ENCODE data around the gene WNT7B. TPM values are rescaled to one million over a fixed set of nuclear protein-coding genes. Genes with fewer than 3 reads are reported as not detected.

The WNT7B gene
- total and polyA plus RNA-seq, 2 donors (not counting 1 experiment from before 2014, with no cell fraction given): 0.22 to 0.67 TPM

DNA sequence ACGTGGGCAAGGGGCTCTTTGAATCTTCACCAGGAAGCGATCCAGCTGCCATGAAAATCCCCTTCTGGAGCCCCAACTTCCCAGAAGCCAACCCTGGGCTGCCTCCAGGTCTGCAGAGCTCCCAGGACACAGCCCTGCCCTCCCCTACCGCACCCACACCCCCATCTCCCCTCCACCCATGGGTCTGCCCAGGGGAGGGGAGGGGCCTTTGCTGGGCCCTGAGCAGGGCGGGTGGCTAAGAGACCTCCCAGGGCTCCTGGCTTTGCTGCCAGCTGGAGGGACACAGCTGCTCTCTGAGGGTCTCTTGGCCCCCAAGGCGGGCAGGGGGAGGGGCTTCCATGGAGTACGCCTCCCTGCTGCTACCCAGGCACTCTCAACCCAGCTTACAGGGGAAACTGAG lies 64.1 kb downstream of the WNT7B start:
- CTCF ChIA-PET: no interaction called here
- no peaks in the 10 kb centered on the region for H3K36me3 ChIP-seq (replicated peaks in 1 of 2; ENCODE audit: control extremely low read depth in 1 of 2, control insufficient read depth in 1 of 2, extremely low read depth in 1 of 2, insufficient read depth in 2 of 2, low read length in 1 of 2)
- DNase-seq (no peak), ATAC-seq (ENCODE audit: low read depth) (no peak)
- no peaks in the 10 kb centered on the region for H3K4me1 ChIP-seq (ENCODE audit: control insufficient read depth in 2 of 2, insufficient read depth in 2 of 2, low read length in 2 of 2)
- H3K27ac ChIP-seq (ENCODE audit: low read length in 2 of 2): no peak overlapping the region
- no peaks in the 10 kb centered on the region for H3K9me3 Mint-ChIP-seq (ENCODE audit: insufficient read depth)
- no peak overlapping the region for H3K4me3 ChIP-seq (ENCODE audit: control extremely low read depth in 1 of 5, extremely low read depth in 1 of 5, insufficient read depth in 1 of 5, low read depth in 2 of 5, low read length in 4 of 5)
- no peaks in the 10 kb centered on the region for H3K79me2 ChIP-seq (ENCODE audit: control insufficient read depth, insufficient read depth, low read length)
- H3K27me3 Mint-ChIP-seq: peaks cover 15% of the 10 kb centered on the region
- H3K9ac ChIP-seq (ENCODE audit: low read length): no peak overlapping the region
- no peak overlapping the region for H3K4me2 ChIP-seq (replicated peaks; ENCODE audit: low read depth, low read length, poor library complexity, severe bottlenecking)
- peaks cover 0 to 14% (median 0%) of the 10 kb centered on the region in 3 donors for H3K9me3 ChIP-seq (ENCODE audit: control extremely low read depth in 1 of 3, control insufficient read depth in 2 of 3, insufficient read depth in 1 of 3, low read length in 2 of 3)
- 61% methylated on average over 2 of the region's 6 CpGs for WGBS (ENCODE audit: insufficient coverage)
- TF ChIP-seq, protein P1, sequence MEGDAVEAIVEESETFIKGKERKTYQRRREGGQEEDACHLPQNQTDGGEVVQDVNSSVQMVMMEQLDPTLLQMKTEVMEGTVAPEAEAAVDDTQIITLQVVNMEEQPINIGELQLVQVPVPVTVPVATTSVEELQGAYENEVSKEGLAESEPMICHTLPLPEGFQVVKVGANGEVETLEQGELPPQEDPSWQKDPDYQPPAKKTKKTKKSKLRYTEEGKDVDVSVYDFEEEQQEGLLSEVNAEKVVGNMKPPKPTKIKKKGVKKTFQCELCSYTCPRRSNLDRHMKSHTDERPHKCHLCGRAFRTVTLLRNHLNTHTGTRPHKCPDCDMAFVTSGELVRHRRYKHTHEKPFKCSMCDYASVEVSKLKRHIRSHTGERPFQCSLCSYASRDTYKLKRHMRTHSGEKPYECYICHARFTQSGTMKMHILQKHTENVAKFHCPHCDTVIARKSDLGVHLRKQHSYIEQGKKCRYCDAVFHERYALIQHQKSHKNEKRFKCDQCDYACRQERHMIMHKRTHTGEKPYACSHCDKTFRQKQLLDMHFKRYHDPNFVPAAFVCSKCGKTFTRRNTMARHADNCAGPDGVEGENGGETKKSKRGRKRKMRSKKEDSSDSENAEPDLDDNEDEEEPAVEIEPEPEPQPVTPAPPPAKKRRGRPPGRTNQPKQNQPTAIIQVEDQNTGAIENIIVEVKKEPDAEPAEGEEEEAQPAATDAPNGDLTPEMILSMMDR (IDR thresholded peaks at IDR 0.05): no peak
- TF ChIP-seq EZH2 (IDR thresholded peaks at IDR 0.05; ENCODE audit: borderline replicate concordance, insufficient read depth, low read depth, low read length, poor library complexity, severe bottlenecking): no peak
- no peak overlapping the region for H3K4me3 Mint-ChIP-seq
- H3K27ac Mint-ChIP-seq: no peak overlapping the region
- POLR2A ChIA-PET: no interaction called here
- intact Hi-C loops (cut with micrococcal nuclease): no loop called here
- H2AFZ ChIP-seq (ENCODE audit: insufficient read depth, low read depth, low read length, poor library complexity, severe bottlenecking): no peak overlapping the region
- H4K20me1 ChIP-seq (ENCODE audit: control insufficient read depth, insufficient read depth, low read length, poor library complexity, severe bottlenecking): no peaks in the 10 kb centered on the region
- no peaks in the 10 kb centered on the region for H3K4me1 Mint-ChIP-seq
- no peaks in the 10 kb centered on the region for H3K27me3 ChIP-seq (replicated peaks in 1 of 4; ENCODE audit: control extremely low read depth in 1 of 4, control insufficient read depth in 3 of 4, insufficient read depth in 4 of 4, low read length in 3 of 4)

DNA sequence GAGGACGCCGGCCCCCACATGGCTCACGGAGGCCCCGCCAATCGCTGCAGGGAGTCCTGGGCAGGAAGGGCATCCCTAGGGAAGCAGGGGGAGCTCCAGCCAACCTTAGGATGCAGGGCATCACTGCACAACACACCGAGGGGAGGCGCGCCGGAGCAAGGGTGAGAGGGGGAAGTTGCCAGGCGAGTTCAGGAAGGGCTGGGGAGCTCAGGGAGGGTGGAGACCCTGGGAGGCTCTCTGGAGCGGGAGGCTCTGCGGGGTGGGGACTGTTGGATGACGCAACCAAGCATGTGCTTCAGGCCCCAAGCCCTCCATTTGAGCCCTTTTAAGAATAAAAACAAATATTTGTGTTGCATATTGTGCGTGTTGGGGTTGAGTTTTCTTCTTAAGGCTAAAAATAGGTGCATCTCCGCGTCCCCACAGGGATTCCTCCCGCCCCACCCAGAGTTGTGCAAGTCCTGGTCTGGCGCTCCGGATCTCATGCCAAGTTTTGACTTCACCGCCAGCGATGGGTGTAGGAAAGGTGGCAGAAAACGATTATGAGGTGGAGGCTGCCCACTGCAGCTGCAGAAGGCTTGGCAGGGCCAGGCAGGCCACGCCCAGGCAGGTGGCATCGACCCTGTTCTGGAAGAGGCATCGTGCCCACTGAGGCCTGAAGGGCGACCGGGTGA lies 65.2 kb downstream of the WNT7B start:
- H3K9ac ChIP-seq (ENCODE audit: low read length): no peak overlapping the region
- TF ChIP-seq EZH2 (IDR thresholded peaks at IDR 0.05; ENCODE audit: borderline replicate concordance, insufficient read depth, low read depth, low read length, poor library complexity, severe bottlenecking): no peak
- TF ChIP-seq, protein P1 (IDR thresholded peaks at IDR 0.05): no peak
- Mint-ChIP-seq H3K4me3 (no peak overlapping the region), H3K27ac (no peak overlapping the region), H3K4me1 (no peaks in the 10 kb centered on the region), H3K9me3 (ENCODE audit: insufficient read depth) (no peaks in the 10 kb centered on the region), H3K27me3 (peaks cover 12% of the 10 kb centered on the region)
- ChIA-PET CTCF (no interaction called here), POLR2A (no interaction called here)
- no peak for DNase-seq
- H3K4me3 ChIP-seq (ENCODE audit: control extremely low read depth in 1 of 5, extremely low read depth in 1 of 5, insufficient read depth in 1 of 5, low read depth in 2 of 5, low read length in 4 of 5): no peak overlapping the region
- no peak overlapping the region for H3K4me2 ChIP-seq (replicated peaks; ENCODE audit: low read depth, low read length, poor library complexity, severe bottlenecking)
- no peak overlapping the region for H3K27ac ChIP-seq (ENCODE audit: low read length in 2 of 2)
- no peak overlapping the region for H2AFZ ChIP-seq (ENCODE audit: insufficient read depth, low read depth, low read length, poor library complexity, severe bottlenecking)
- no peaks in the 10 kb centered on the region for H3K36me3 ChIP-seq (replicated peaks in 1 of 2; ENCODE audit: control extremely low read depth in 1 of 2, control insufficient read depth in 1 of 2, extremely low read depth in 1 of 2, insufficient read depth in 2 of 2, low read length in 1 of 2)
- H3K79me2 ChIP-seq (ENCODE audit: control insufficient read depth, insufficient read depth, low read length): no peaks in the 10 kb centered on the region
- peaks cover 0 to 14% (median 0%) of the 10 kb centered on the region in 3 donors for H3K9me3 ChIP-seq (ENCODE audit: control extremely low read depth in 1 of 3, control insufficient read depth in 2 of 3, insufficient read depth in 1 of 3, low read length in 2 of 3)
- H3K27me3 ChIP-seq (replicated peaks in 1 of 4; ENCODE audit: control extremely low read depth in 1 of 4, control insufficient read depth in 3 of 4, insufficient read depth in 4 of 4, low read length in 3 of 4): no peaks in the 10 kb centered on the region
- no peaks in the 10 kb centered on the region for H4K20me1 ChIP-seq (ENCODE audit: control insufficient read depth, insufficient read depth, low read length, poor library complexity, severe bottlenecking)
- no peaks in the 10 kb centered on the region for H3K4me1 ChIP-seq (ENCODE audit: control insufficient read depth in 2 of 2, insufficient read depth in 2 of 2, low read length in 2 of 2)
- intact Hi-C loops (cut with micrococcal nuclease): no loop called here
- no peak for ATAC-seq (ENCODE audit: low read depth)
- 63% methylated on average over 25 of the region's 27 CpGs for WGBS (ENCODE audit: insufficient coverage)

All from B cell (primary cell).